ENCODE results near the gene TNFRSF19. TPM values are rescaled to one million over a fixed set of nuclear protein-coding genes. Genes with fewer than 3 reads are reported as not detected.

TNFRSF19 gene
- total RNA-seq, 4 donors from 2014 or later = 5.2 to 9.5 (median 7.2) TPM

DNA sequence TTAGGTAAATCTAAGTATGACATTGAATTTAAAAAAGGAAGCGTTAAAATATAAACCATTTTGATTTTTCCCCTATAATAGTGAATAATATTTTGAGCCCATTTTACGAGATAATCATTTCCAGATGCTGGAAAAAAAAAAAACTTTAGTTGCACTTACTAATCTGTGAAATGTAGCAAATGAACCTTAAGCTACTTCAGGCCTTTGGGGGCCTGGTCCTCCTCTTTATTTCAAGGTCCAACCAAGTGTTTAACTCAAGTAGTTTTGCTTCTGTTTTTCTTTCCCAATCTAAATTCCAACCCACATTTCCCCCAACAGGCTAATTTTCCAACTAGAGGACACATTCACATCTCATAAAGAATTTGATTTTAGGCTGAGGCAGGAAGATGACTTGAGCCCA, 101.2 kb downstream of the TNFRSF19 start:
- DNase-seq = no peak
- Histone ChIP-seq H3K27me3 (no peaks in the 10 kb centered on the region), H3K27ac (peak overlapping the region in 3 of 4 donors; percentile 31 to 61 (median 53)), H3K36me3 (peaks cover 0 to 23% (median 0%) of the 10 kb centered on the region in 3 donors), H3K4me1 (peaks cover 0 to 22% (median 0%) of the 10 kb centered on the region in 3 donors), H3K4me3 (no peak overlapping the region), H3K9me3 (no peaks in the 10 kb centered on the region)
- TF ChIP-seq CTCF (IDR thresholded peaks at IDR 0.05) (no peak), POLR2A (IDR thresholded peaks at IDR 0.05) (no peak)
- whole genome bisulfite sequencing, 2 donors = 66 to 70% methylated on average over 2 of the region's 2 CpGs
- intact Hi-C loops (cut with DNase I) = no loop called here

GRCh38 chr13:23671897-23672296, 101.7 kb downstream of the TNFRSF19 start:
- Histone ChIP-seq H3K36me3 (peaks cover 0 to 23% (median 0%) of the 10 kb centered on the region in 3 donors), H3K27ac (peak overlapping the region in 3 of 4 donors; percentile 31 to 61 (median 53))

DNA sequence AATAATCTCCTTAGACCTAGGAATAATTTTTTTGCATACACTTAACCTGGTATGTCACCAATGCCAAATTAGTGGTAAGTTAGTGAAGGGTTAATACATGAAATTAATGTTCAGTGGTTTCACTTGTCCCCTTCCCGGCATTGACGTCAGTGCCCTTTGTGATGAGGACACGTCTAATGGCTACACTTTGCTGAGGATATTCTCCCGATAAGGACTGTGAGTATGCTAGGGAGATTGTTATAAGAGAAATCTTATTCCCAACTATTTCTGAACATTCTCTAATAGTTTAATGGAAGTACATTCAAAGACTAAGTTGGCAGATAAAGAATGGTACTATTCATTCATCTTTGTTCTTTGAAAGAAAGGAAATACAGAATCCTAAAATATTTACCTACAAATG, 102.4 kb downstream of the TNFRSF19 start:
- no peaks in the 10 kb centered on the region for H3K9me3 ChIP-seq
- no peak for TF ChIP-seq POLR2A (IDR thresholded peaks at IDR 0.05)
- H3K4me3 ChIP-seq = no peak overlapping the region
- peaks cover 0 to 22% (median 0%) of the 10 kb centered on the region in 3 donors for H3K36me3 ChIP-seq
- DNase-seq = no peak
- peak overlapping the region in 3 of 4 donors; percentile 31 to 61 (median 53) for H3K27ac ChIP-seq
- no peaks in the 10 kb centered on the region for H3K27me3 ChIP-seq
- 68 to 69% methylated on average over 4 of the region's 4 CpGs for WGBS, 2 donors
- peaks cover 0 to 22% (median 0%) of the 10 kb centered on the region in 3 donors for H3K4me1 ChIP-seq
- intact Hi-C loops (cut with DNase I) = no loop called here

More at GRCh38 chr13:23671897-23672296, 101.7 kb downstream of the TNFRSF19 start:
- no peak for TF ChIP-seq POLR2A (IDR thresholded peaks at IDR 0.05)
- no peak for TF ChIP-seq CTCF (IDR thresholded peaks at IDR 0.05)
- 58 to 81% methylated on average over 3 of the region's 3 CpGs for WGBS, 2 donors
- Histone ChIP-seq H3K9me3 (no peaks in the 10 kb centered on the region), H3K27me3 (no peaks in the 10 kb centered on the region), H3K4me3 (no peak overlapping the region), H3K4me1 (peaks cover 0 to 22% (median 0%) of the 10 kb centered on the region in 3 donors)
- no peak for DNase-seq
- intact Hi-C loops (cut with DNase I) = no loop called here

DNA sequence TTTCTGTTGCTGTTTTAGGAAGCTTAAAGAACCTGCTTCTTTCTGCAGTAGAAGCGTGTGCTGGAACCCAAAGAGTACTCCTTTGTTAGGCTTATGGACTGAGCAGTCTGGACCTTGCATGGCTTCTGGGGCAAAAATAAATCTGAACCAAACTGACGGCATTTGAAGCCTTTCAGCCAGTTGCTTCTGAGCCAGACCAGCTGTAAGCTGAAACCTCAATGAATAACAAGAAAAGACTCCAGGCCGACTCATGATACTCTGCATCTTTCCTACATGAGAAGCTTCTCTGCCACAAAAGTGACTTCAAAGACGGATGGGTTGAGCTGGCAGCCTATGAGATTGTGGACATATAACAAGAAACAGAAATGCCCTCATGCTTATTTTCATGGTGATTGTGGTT, 103.1 kb downstream of the TNFRSF19 start:
- intact Hi-C loops (cut with DNase I) = no loop called here
- H3K36me3 ChIP-seq = peaks cover 0 to 16% (median 0%) of the 10 kb centered on the region in 3 donors
- no peak for DNase-seq
- no peak for TF ChIP-seq CTCF (IDR thresholded peaks at IDR 0.05)
- no peak for TF ChIP-seq POLR2A (IDR thresholded peaks at IDR 0.05)
- H3K27me3 ChIP-seq = no peaks in the 10 kb centered on the region
- WGBS, 2 donors = 37 to 64% methylated on average over 4 of the region's 4 CpGs
- peaks cover 0 to 22% (median 0%) of the 10 kb centered on the region in 3 donors for H3K4me1 ChIP-seq
- no peaks in the 10 kb centered on the region for H3K9me3 ChIP-seq
- peak overlapping the region in 3 of 4 donors; percentile 53 to 61 (median 60) for H3K27ac ChIP-seq
- no peak overlapping the region for H3K4me3 ChIP-seq

- Histone ChIP-seq H3K36me3 (peaks cover 0 to 9% (median 0%) of the 10 kb centered on the region in 3 donors), H3K9me3 (no peaks in the 10 kb centered on the region), H3K27ac (peak overlapping the region in 3 of 4 donors; percentile 53 to 61 (median 60)), H3K4me3 (no peak overlapping the region), H3K4me1 (peaks cover 0 to 22% (median 0%) of the 10 kb centered on the region in 3 donors), H3K27me3 (no peaks in the 10 kb centered on the region)
- intact Hi-C loops (cut with DNase I) = no loop called here
- 78 to 82% methylated on average over 8 of the region's 8 CpGs for WGBS, 2 donors
- TF ChIP-seq POLR2A (IDR thresholded peaks at IDR 0.05) (no peak), CTCF (IDR thresholded peaks at IDR 0.05) (no peak)
- DNase-seq = no peak
Observed at GRCh38 chr13:23673867-23674605, 103.8 kb downstream of the TNFRSF19 start.
